Measurements from ENCODE around the gene TTC9B. TPM values are rescaled to one million over a fixed set of nuclear protein-coding genes. Genes with fewer than 3 reads are reported as not detected.

The TTC9B gene
- total and polyA plus RNA-seq, 2 of the 8 experiments (the other 6 are each of a cell fraction or from before 2014, with no cell fraction given), result 0.26 TPM; not detected in 1

GRCh38 chr19:40200341-40201099 is 17.7 kb downstream of the TTC9B start:
- Histone ChIP-seq H3K79me1 (ENCODE audit: low read depth, low read length) (no peaks in the 10 kb centered on the region), H3K14ac (ENCODE audit: insufficient read length) (no peak overlapping the region), H2AFZ (ENCODE audit: low read length) (no peak overlapping the region), H2BK15ac (ENCODE audit: low read length) (no peak overlapping the region), H3K56ac (replicated peaks; ENCODE audit: insufficient read length, low read depth, low read length) (no peak overlapping the region), H3K4ac (replicated peaks; ENCODE audit: insufficient read length, low read depth, low read length) (no peak overlapping the region), H3K18ac (ENCODE audit: extremely low read depth, low read length) (no peak overlapping the region), H3K27me3 (replicated peaks in 1 of 4; ENCODE audit: control insufficient read depth in 3 of 4, extremely low read depth in 1 of 4, insufficient read depth in 3 of 4, low read length in 3 of 4) (no peaks in the 10 kb centered on the region), H3K9ac (replicated peaks in 1 of 4; ENCODE audit: extremely low read depth in 1 of 4, low read depth in 3 of 4, low read length in 3 of 4) (no peak overlapping the region), H3K4me3 (ENCODE audit: extremely low read depth in 1 of 4, insufficient read depth in 2 of 4, low read depth in 3 of 4, low read length in 4 of 4) (no peak overlapping the region), H4K5ac (ENCODE audit: insufficient read length, low read depth, low read length) (no peak overlapping the region), H4K20me1 (replicated peaks in 1 of 2; ENCODE audit: control insufficient read depth in 1 of 2, insufficient read depth in 2 of 2, low read length in 2 of 2) (peaks cover 0 to 2% of the 10 kb centered on the region in 2 experiments), H3K9me3 (ENCODE audit: insufficient read depth in 2 of 2, low read depth in 1 of 2, low read length in 1 of 2) (no peaks in the 10 kb centered on the region), H3K23me2 (ENCODE audit: low read depth, low read length) (no peaks in the 10 kb centered on the region), H4K91ac (replicated peaks; ENCODE audit: insufficient read length, low read length) (no peak overlapping the region), H2BK5ac (ENCODE audit: low read depth, low read length) (no peak overlapping the region), H3K79me2 (ENCODE audit: control insufficient read depth in 1 of 2, insufficient read depth in 2 of 2, low read length in 2 of 2) (no peaks in the 10 kb centered on the region), H2BK12ac (ENCODE audit: low read depth, low read length) (no peak overlapping the region), H3K27ac (ENCODE audit: low read depth, low read length) (no peak overlapping the region), H2AK5ac (ENCODE audit: low read depth, low read length) (no peak overlapping the region), H3K36me3 (ENCODE audit: control insufficient read depth in 2 of 4, insufficient read depth in 4 of 4, low read length in 3 of 4) (peaks cover 0 to 4% (median 0%) of the 10 kb centered on the region in 4 experiments; a peak in 1 of 8 replicates), H4K8ac (ENCODE audit: extremely low read depth, insufficient read depth, low read length) (no peak overlapping the region), H3K23ac (ENCODE audit: insufficient read length) (no peak overlapping the region), H2BK120ac (replicated peaks; ENCODE audit: low read depth, low read length) (no peak overlapping the region), H3K4me1 (replicated peaks in 1 of 4; ENCODE audit: control insufficient read depth in 3 of 4, insufficient read depth in 4 of 4, low read length in 3 of 4) (no peaks in the 10 kb centered on the region), H2BK20ac (ENCODE audit: low read length) (no peak overlapping the region), H3K4me2 (ENCODE audit: insufficient read depth in 1 of 2, low read depth in 2 of 2, low read length in 2 of 2) (no peak overlapping the region)
- POLR2A ChIA-PET (ENCODE audit: partially characterized antibody), result no interaction called here
- 78% methylated on average over 8 of the region's 9 CpGs; no CpG with 5 or more reads in 1 of the 2 experiments for WGBS, 2 experiments (ENCODE audit: extremely low coverage in 1 of 2, insufficient coverage in 1 of 2, insufficient read length in 1 of 2, insufficient replicate concordance in 2 of 2, low coverage in 1 of 2, low lambda C conversion rate in 2 of 2, missing lambda C conversion rate in 1 of 2)
- DNase-seq (ENCODE audit: low read depth in 1 of 2, low spot score in 2 of 2) (no peak), FAIRE-seq (no peak)
- CTCF ChIA-PET (ENCODE audit: partially characterized antibody), result interaction anchor here (0.6 to 3.0 kb wide), 6 partner anchors 10 to 358 kb away, joined by 3 to 13 read pairs (median 3); partner anchors contain the start of gene TTC9B
- TF ChIP-seq ATF3 (IDR thresholded peaks at IDR 0.05; ENCODE audit: insufficient read depth, low read depth, low read length) (no peak), CEBPB (IDR thresholded peaks at IDR 0.05; ENCODE audit: low read depth, low read length) (no peak), SP2 (IDR thresholded peaks at IDR 0.05; ENCODE audit: low read length) (no peak), CHD1 (IDR thresholded peaks at IDR 0.05; ENCODE audit: low read depth, low read length) (no peak), MAX (IDR thresholded peaks at IDR 0.05) (no peak), RNF2 (IDR thresholded peaks at IDR 0.05; ENCODE audit: borderline replicate concordance, low read depth, low read length, missing control alignments, poor library complexity, severe bottlenecking) (no peak), CHD2 (IDR thresholded peaks at IDR 0.05; ENCODE audit: low read length) (no peak), EZH2 (IDR thresholded peaks at IDR 0.05; ENCODE audit: low read depth, low read length, severe bottlenecking) (no peak), CBX5 (IDR thresholded peaks at IDR 0.05; ENCODE audit: low read depth, low read length) (no peak), HDAC2 (IDR thresholded peaks at IDR 0.05; ENCODE audit: borderline replicate concordance in 1 of 2, low read depth in 2 of 2, low read length in 2 of 2) (no peak), KDM5A (IDR thresholded peaks at IDR 0.05; ENCODE audit: low read length) (no peak), CREB1 (IDR thresholded peaks at IDR 0.05) (no peak)

Measured in H1 (cell line).